Erythroblast (primary cell): ENCODE measurements around the gene MSLN.
"Not testable (repeated sequence)": the region's sequence is repeated elsewhere in the genome, so short reads cannot be mapped to it uniquely, and the experiment has no call there.

Source experiments
- GATA1 ChIP-seq: IDR thresholded peaks from 2 replicates; pipeline ENCODE4 v1.6.1; 2011; ENCODE audit warnings: low read depth, mild to moderate bottlenecking, control low read depth, low read length, moderate library complexity
- POLR2A ChIP-seq: IDR thresholded peaks from 2 replicates; pipeline ENCODE4 v1.6.1; 2011; ENCODE audit warnings: mild to moderate bottlenecking, low read length

DNA sequence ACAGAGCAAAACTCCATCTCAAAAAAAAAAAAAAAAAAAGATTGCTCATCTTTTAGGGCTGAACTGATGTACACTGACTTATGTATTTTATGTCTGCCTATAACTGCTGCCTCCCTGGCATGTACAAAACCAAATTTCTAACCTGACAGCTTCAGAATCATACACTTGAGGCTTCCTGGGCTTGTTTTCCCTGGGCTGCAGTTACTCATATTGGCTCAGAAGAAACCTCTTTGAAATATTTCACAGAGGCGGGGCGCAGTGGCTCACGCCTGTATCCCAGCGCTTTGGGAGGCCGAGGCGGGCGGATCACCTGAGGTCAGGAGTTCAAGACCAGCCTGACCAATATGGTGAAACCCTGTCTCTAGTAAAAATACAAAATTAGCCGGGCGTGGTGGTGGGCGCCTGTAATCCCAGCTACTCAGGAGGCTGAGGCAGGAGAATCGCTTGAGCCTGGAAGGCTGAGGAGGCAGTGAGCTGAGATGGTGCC, 6.4 kb upstream of the MSLN start:
- TF ChIP-seq POLR2A, GATA1: not testable (repeated sequence)
